GM19455 (cell line): Measurements from ENCODE around the gene MAP3K7CL.

Source experiments
- ATAC-seq: cut with Tn5 transposase; IDR thresholded peaks from one replicate; pipeline ENCODE4 v1.9.1; 2021; ENCODE audit not compliant: unreplicated experiment

Gene MAP3K7CL

GRCh38 chr21:29194342-29194741 is 63.9 kb downstream of the MAP3K7CL start:
- ATAC-seq, result no peak

- ATAC-seq, result no peak
Measured at GRCh38 chr21:29194847-29195246, 64.4 kb downstream of the MAP3K7CL start.

GRCh38 chr21:29195981-29196669 is 65.7 kb downstream of the MAP3K7CL start:
- ATAC-seq, result peak; percentile 94

DNA sequence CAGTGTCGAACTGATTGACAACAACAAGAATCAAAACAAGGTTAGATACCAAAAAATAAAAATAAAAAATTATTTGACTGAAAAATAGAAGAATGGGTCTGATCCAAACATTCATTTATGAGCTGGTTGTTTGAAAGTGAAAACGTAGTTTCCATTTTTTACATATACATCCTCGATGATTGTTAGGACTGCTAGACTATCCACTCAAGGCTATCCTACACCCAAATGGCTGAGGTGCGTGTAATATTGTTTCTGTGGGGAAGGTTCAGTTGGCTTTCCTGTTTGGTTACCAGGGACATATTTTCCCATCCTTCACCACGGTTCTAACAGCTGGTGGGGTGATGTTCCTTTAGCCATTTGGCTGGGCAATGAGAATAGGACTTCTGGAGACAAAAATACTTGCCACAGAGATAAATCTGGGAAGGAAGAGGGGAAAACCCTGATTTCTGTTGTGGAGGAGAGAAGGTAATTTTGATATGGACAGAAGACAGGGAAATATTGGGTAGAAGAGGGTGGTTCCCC is 66.3 kb downstream of the MAP3K7CL start:
- ATAC-seq, result peak; percentile 14

- ATAC-seq, result no peak
Measured at GRCh38 chr21:29201186-29201585, 70.7 kb downstream of the MAP3K7CL start.

- no peak for ATAC-seq
Measured at GRCh38 chr21:29205009-29205408, 74.6 kb downstream of the MAP3K7CL start.

- ATAC-seq, result no peak
Measured at GRCh38 chr21:29205988-29206387, 75.5 kb downstream of the MAP3K7CL start.

DNA sequence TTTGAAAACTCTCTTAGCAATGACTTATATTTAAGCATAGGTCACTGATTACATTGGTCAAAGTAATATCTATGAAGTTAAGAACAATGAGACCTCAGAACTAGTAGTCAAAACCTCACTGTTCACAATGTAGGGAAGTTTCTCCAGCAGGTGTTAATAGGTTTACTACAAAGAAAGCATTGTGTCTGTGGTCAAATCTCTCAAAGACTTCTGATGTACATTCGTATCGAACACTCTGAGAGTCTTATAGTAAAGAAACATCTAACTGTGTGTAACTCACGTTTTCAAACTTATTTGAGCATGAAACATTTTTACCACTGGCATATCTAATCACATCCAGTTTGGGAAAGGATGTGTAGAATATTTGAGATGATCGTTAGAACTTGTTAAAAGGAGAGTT is 76.0 kb downstream of the MAP3K7CL start:
- no peak for ATAC-seq

- no peak for ATAC-seq
Measured at GRCh38 chr21:29207201-29207600, 76.8 kb downstream of the MAP3K7CL start.

DNA sequence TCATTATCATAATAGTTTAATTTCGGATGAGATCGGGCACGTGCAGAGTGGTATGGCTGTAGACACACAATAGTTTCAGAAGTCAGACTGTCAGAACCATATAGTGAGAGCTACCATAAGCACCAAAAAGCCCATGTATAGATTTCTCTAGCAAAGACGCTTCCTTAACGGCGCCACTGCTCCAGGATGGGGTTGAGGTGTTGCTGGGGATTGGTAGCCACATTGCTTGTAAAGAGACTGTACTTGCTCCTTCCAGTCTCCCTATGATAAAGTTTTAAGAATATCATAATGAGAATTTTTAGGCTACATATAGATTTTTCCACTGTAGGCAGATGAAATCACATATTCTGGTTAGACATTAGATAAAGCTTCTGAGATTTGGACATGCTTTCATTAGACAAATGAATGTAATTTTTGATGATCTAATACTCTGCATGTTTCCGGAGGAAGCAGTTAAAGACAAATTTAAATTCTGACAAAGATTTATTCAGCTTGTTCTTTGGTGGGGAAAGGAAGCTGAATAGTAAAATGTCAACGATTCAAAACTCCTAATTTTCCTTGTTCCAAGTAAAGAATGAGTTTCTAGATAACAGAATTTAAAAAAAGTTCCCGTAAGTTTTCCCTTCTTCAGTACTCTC is 77.7 kb downstream of the MAP3K7CL start:
- ATAC-seq, result no peak

- no peak for ATAC-seq
Measured at GRCh38 chr21:29208682-29209059, 78.2 kb downstream of the MAP3K7CL start.

DNA sequence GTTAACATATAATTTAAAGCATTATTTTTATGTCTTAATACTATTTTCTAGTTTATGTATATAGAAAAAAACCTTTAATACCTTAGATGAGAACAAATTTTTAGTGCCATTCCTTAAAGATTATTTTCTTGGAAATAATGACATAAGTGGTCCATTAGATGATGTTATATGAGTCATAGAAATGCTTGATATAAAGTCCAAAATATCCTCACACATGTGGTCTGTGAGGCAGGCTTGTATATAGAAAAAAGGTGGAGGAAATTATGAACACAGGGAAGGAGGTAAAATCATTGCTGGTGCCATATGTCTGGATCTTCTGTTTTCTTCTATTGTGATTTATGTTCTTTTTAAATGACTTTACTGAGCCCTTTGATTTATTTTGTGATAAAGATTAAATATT is 79.3 kb downstream of the MAP3K7CL start:
- ATAC-seq, result no peak

DNA sequence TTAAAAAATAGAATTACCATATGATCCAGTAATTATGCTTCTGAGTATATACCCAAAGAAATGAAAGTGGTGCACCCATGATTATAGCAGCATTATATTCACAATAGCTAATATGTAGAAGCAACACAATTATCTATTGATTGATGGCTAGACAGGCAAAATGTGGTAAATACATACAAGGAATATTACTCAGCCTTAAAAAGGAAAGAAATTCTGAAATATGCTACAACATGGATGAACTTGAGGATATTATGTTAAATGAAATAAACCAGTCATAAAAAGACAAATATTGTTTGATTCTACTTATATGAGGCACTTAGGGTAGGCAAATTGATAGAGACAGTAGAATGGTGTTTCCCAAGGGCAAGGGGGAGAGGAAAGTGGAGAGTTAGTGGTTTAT is 80.8 kb downstream of the MAP3K7CL start:
- ATAC-seq, result no peak

DNA sequence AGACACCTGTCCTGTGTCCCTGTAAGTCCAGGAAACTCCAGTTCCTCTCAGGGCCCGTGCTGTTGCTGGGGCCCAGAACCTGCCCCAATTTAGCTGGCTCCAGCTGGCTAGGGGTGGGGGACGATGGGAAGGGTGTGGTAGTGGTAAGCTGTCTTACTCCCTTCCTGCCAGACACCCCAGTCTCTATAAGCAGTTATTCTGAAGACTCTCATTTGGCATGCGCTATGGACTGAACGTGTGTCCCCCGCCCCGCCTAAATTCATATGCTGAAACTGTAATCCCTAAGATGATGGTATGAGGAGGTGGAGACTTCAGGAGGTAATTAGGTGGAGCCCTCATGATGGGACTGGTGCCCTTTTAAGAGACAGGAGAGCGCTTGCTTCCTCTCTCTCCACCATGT is 82.0 kb downstream of the MAP3K7CL start:
- ATAC-seq, result no peak

- no peak for ATAC-seq
Measured at GRCh38 chr21:29213513-29214385, 83.3 kb downstream of the MAP3K7CL start.

DNA sequence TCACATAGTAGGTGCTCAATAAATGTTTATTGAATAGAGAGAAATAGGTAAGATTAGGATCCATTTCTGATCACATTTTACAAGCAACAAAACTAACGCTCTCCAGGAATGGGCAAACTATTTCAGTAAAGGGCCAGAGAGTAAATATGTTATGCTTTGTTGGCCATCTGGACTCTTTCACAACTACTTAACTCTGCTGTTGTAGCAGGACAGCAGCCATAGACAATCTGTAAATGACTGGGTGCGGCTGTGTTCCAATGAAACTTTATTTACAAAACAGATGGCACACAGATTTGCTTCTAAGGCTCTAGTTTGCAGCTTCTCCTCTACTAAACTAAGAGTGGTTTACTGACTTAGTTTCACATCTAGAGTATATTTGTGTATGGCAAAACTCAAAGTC is 85.3 kb downstream of the MAP3K7CL start:
- ATAC-seq, result no peak

DNA sequence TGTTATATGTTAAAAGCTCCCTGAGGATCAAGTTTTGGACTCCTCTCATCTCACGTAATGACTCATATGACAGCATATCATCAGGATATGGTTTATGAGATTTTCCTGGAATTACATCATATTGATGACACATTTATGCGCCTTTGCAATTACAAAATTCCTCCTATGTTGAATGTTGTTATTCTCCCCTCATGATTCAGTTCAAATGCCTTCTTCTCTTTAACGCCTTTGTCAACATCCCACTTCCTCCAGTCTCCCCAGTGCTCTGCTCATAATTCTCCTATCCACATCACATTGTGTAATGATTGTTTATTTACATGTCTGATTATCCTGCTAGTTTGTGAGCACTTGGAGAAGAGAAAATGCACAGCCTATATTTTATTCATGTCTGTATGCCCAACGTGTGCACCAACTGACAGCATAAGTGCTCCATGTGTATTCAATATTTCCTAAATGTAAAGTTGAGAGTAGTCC is 87.4 kb downstream of the MAP3K7CL start:
- no peak for ATAC-seq

DNA sequence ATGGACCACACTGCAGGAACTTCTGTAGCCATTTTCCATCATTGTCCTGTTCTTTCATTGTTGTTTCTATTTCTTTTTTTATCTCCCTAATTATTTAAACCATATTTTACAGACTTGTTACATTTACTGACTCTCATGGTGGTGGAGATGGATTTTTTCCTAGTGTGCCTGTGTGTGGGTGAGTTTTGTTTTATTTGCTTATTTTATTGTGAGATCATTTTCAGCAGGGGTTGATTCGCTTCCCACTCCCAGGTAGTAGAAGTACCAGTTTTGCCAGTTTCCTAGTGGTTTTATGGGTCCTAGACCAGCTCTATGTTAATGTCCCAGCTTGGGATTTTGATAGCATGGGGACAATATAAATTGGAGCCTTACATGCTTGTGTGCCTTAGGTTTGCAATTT is 88.3 kb downstream of the MAP3K7CL start:
- no peak for ATAC-seq

- ATAC-seq, result no peak
Measured at GRCh38 chr21:29219165-29219770, 88.8 kb downstream of the MAP3K7CL start.

DNA sequence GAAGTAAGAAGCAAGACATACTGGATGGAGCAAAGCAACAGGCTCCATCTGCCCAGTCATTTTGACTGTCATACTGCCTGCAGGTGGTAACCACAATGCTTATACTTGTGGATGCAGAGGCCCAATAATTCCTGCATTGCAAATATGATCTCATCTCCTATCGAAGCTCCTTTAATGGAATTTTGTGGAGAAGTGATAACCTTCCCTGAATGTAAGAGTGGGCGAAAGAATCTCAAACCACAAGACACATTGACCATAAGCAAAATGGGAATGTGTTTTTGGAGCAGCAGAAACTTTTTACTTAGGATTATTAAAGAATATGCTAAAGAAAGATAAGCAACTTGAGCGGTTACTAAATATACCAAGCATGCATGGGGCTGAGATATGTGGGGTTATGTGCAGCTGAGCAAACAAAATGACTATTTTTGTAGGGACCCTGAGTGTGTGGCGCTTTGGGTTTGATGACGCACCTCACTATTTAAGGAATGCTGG is 90.9 kb downstream of the MAP3K7CL start:
- ATAC-seq, result no peak

DNA sequence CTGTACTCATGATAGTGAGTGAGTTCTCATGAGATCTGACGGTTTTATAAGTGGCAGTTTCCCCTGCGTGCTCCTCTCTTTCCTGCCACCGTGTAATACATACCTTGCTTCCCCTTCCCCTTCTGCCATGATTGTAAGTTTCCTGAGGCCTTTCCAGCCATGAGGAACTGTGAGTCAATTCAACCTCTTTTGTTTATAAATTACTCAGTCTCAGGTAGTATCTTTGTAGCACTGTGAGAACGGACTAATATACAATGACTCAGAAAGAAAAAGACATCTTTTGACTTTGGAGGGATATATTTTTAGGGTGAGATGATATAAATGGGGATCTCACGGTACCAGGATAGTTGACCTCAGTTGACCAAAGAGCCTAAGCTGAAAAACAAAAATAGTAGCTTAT is 93.6 kb downstream of the MAP3K7CL start:
- no peak for ATAC-seq
